Activated CD4-positive, alpha-beta T cell treated with anti-CD3 and anti-CD28 coated beads for 36 hours (primary cell): Measurements from ENCODE around the gene ANKRD23. TPM values are rescaled to one million over a fixed set of nuclear protein-coding genes. Genes with fewer than 3 reads are reported as not detected.

ENCODE experiments used
- ATAC-seq: fragments of 200-7000 bp; cut with Tn5 transposase; one replicate; pipeline ENCODE4 v1.10.0; 2021; ENCODE audit warnings: mild to moderate bottlenecking, moderate library complexity
- CTCF ChIA-PET: fragments of 350-600 bp; sonication (Branson Sonifier 250); formaldehyde crosslinking; loops from one replicate; lab custom pipeline; 2021; ENCODE audit warnings: antibody characterized with exemption; lab: Charles Lee
- POLR2A ChIA-PET: fragments of 350-600 bp; sonication (Branson Sonifier 250); formaldehyde crosslinking; loops from one replicate; lab custom pipeline; 2021; ENCODE audit warnings: antibody characterized with exemption, inconsistent platforms; lab: Charles Lee
- DNase-seq: peaks from one replicate; pipeline ENCODE4 v3.0.0-alpha.2; 2020
- H3K27ac Mint-ChIP-seq: one replicate; pipeline ENCODE4 v1.8.0; 2021; ENCODE audit warnings: mixed read lengths
- H3K27me3 Mint-ChIP-seq: one replicate; pipeline ENCODE4 v1.8.0; 2021; ENCODE audit warnings: mixed read lengths
- H3K36me3 Mint-ChIP-seq: one replicate; pipeline ENCODE4 v1.8.0; 2021; ENCODE audit warnings: low read depth, mixed read lengths
- H3K4me1 Mint-ChIP-seq: one replicate; pipeline ENCODE4 v1.8.0; 2021; ENCODE audit warnings: mixed read lengths
- H3K4me3 Mint-ChIP-seq: one replicate; pipeline ENCODE4 v1.8.0; 2021; ENCODE audit warnings: mild to moderate bottlenecking, moderate library complexity, mixed read lengths
- H3K9me3 Mint-ChIP-seq: one replicate; pipeline ENCODE4 v1.8.0; 2021; ENCODE audit warnings: low read depth, mixed read lengths
- intact Hi-C, 2 experiments: fragments of 100-400 bp; cut with DNase I in 1 of 2; cut with micrococcal nuclease in 1 of 2; formaldehyde crosslinking; loops; one replicate each; pipeline versions ENCODE4 v1.14.2 to v1.15.1; 2022 to 2024; cut with DNase I, micrococcal nuclease
- total RNA-seq, 2 experiments: library from RNA; stranded (reverse); gene quantifications; one replicate each; pipeline ENCODE4 v1.2.3, GENCODE V29; 2021

ANKRD23 gene
- total RNA-seq, 2 experiments from 2014 or later, result 5.1 to 5.3 TPM

GRCh38 chr2:96821113-96821675 is 22.6 kb downstream of the ANKRD23 start:
- ATAC-seq, result no peak
- Mint-ChIP-seq H3K4me3 (no peak overlapping the region), H3K36me3 (peaks cover 27% of the 10 kb centered on the region), H3K27me3 (no peaks in the 10 kb centered on the region), H3K27ac (peak overlapping the region; percentile 20), H3K4me1 (peaks cover 44% of the 10 kb centered on the region), H3K9me3 (no peaks in the 10 kb centered on the region)
- DNase-seq, result no peak
- ChIA-PET CTCF (interaction anchor here (0.6 to 1.2 kb wide), 4 partner anchors 18 to 40 kb away, joined by 3 to 5 read pairs (median 3); partner anchors contain the start of gene ANKRD39), POLR2A (no interaction called here)
- intact Hi-C loops, result no loop called here

GRCh38 chr2:96819876-96820511 is 23.8 kb downstream of the ANKRD23 start:
- Mint-ChIP-seq H3K9me3 (no peaks in the 10 kb centered on the region), H3K27me3 (no peaks in the 10 kb centered on the region), H3K36me3 (peaks cover 21% of the 10 kb centered on the region), H3K4me3 (no peak overlapping the region), H3K27ac (no peak overlapping the region), H3K4me1 (peaks cover 49% of the 10 kb centered on the region)
- intact Hi-C loops, result loop anchor here (5.0 kb wide), 4 partner anchors 58 to 828 kb away; partner anchors contain the start of genes ANKRD36C (in 1 of the 2), CNNM4 (in 1 of the 2) and KANSL3 (in 1 of the 2)
- DNase-seq, result no peak
- ChIA-PET CTCF (interaction anchor here (0.6 to 0.7 kb wide), 3 partner anchors 14 to 127 kb away, joined by 3 to 4 read pairs (median 3); no protein-coding TSS in a partner anchor), POLR2A (interaction anchor here (0.5 kb wide), 1 partner anchor 154 kb away, joined by 3 read pairs; no protein-coding TSS in a partner anchor)
- no peak for ATAC-seq

- H3K27me3 Mint-ChIP-seq, result no peaks in the 10 kb centered on the region
- H3K4me3 Mint-ChIP-seq, result no peak overlapping the region
- no peaks in the 10 kb centered on the region for H3K9me3 Mint-ChIP-seq
- DNase-seq (no peak), ATAC-seq (no peak)
- H3K4me1 Mint-ChIP-seq, result peaks cover 51% of the 10 kb centered on the region
- intact Hi-C loops, result loop anchor here (5.0 kb wide), 4 partner anchors 57 to 827 kb away; partner anchors contain the start of genes ANKRD36C (in 1 of the 2), CNNM4 (in 1 of the 2) and KANSL3 (in 1 of the 2)
- CTCF ChIA-PET, result interaction anchor here (0.7 kb wide), 1 partner anchor 128 kb away, joined by 3 read pairs; no protein-coding TSS in a partner anchor
- POLR2A ChIA-PET, result no interaction called here
- H3K36me3 Mint-ChIP-seq, result peaks cover 16% of the 10 kb centered on the region
- H3K27ac Mint-ChIP-seq, result peak overlapping the region; percentile 14
Measured at GRCh38 chr2:96819128-96819875, 24.5 kb downstream of the ANKRD23 start.

GRCh38 chr2:96817882-96818281 is 25.9 kb downstream of the ANKRD23 start:
- intact Hi-C loops, result loop anchor here (2.0 to 5.0 kb wide), 8 partner anchors 15 to 826 kb away; partner anchors contain the start of genes ANKRD36C (in 1 of the 2), ARID5A (in 1 of the 2), CNNM4 (in 1 of the 2) and KANSL3 (in 1 of the 2)
- POLR2A ChIA-PET, result no interaction called here
- no peaks in the 10 kb centered on the region for H3K27me3 Mint-ChIP-seq

GRCh38 chr2:96816836-96817702 is 26.8 kb downstream of the ANKRD23 start:
- Mint-ChIP-seq H3K36me3 (peaks cover 16% of the 10 kb centered on the region), H3K4me3 (peak overlapping the region; percentile 79), H3K9me3 (no peaks in the 10 kb centered on the region), H3K27me3 (no peaks in the 10 kb centered on the region), H3K27ac (no peak overlapping the region), H3K4me1 (peaks cover 51% of the 10 kb centered on the region)
- DNase-seq (no peak), ATAC-seq (no peak)
- ChIA-PET CTCF (interaction anchor here (0.6 to 1.6 kb wide), 10 partner anchors 15 to 138 kb away, joined by 3 to 7 read pairs (median 4); partner anchors contain the start of genes ANKRD39 and CNNM4), POLR2A (interaction anchor here (0.8 to 1.7 kb wide), 3 partner anchors 17 to 54 kb away, joined by 3 to 5 read pairs (median 4); partner anchors contain the start of gene ANKRD39)
- intact Hi-C loops, result loop anchor here (1.0 to 5.0 kb wide), 19 partner anchors 14 to 825 kb away; partner anchors contain the start of genes CNNM4 (in 2 of the 2), KANSL3 (in 2 of the 2), ANKRD36 (in 1 of the 2) and ANKRD36C (in 1 of the 2)

More at GRCh38 chr2:96817882-96818281, 25.9 kb downstream of the ANKRD23 start:
- Mint-ChIP-seq H3K4me1 (peaks cover 51% of the 10 kb centered on the region), H3K27ac (peak overlapping the region; percentile 32), H3K4me3 (peak overlapping the region; percentile 79), H3K9me3 (no peaks in the 10 kb centered on the region), H3K36me3 (peaks cover 16% of the 10 kb centered on the region)
- CTCF ChIA-PET, result interaction anchor here (1.4 kb wide), 1 partner anchor 137 kb away, joined by 3 read pairs; no protein-coding TSS in a partner anchor
- DNase-seq, result no peak
- no peak for ATAC-seq

- ATAC-seq (peak; percentile 93), DNase-seq (peak; percentile 97)
- Mint-ChIP-seq H3K4me3 (peak within 1 kb of the TSS; percentile 81), H3K36me3 (peaks cover 16% of the 10 kb centered on the region), H3K27me3 (no peaks in the 10 kb centered on the region), H3K9me3 (no peaks in the 10 kb centered on the region), H3K27ac (peak within 1 kb of the TSS; percentile 56), H3K4me1 (peaks cover 46% of the 10 kb centered on the region)
- POLR2A ChIA-PET, result interaction anchor here (0.8 to 1.7 kb wide), 3 partner anchors 16 to 53 kb away, joined by 3 to 5 read pairs (median 4); partner anchors contain the start of gene ANKRD39
- CTCF ChIA-PET, result interaction anchor here (0.8 to 1.9 kb wide), 12 partner anchors 9 to 166 kb away, joined by 3 to 7 read pairs (median 4); partner anchors contain the start of genes ANKRD39 and CNNM4
- intact Hi-C loops, result loop anchor here (1.0 to 5.0 kb wide), 19 partner anchors 13 to 824 kb away; partner anchors contain the start of genes CNNM4 (in 2 of the 2), KANSL3 (in 2 of the 2), ANKRD36 (in 1 of the 2) and ANKRD36C (in 1 of the 2)
Measured at GRCh38 chr2:96816127-96816835, 27.5 kb downstream of the ANKRD23 start, which contains the start of gene CNNM3. Gene CNNM3 (plus strand): TSS chr2:96816268. CDS start chr2:96816278, 10 bp downstream.

- ATAC-seq, result peak; percentile 4
- POLR2A ChIA-PET, result interaction anchor here (0.6 to 1.7 kb wide), 5 partner anchors 9 to 54 kb away, joined by 3 to 5 read pairs (median 3); no protein-coding TSS in a partner anchor
- CTCF ChIA-PET, result interaction anchor here (0.6 to 1.9 kb wide), 12 partner anchors 8 to 297 kb away, joined by 3 to 7 read pairs (median 4); partner anchors contain the start of genes ANKRD36, ANKRD39 and CNNM4
- intact Hi-C loops, result loop anchor here (1.0 to 5.0 kb wide), 19 partner anchors 13 to 823 kb away; partner anchors contain the start of genes CNNM4 (in 2 of the 2), KANSL3 (in 2 of the 2), ANKRD36 (in 1 of the 2) and ANKRD36C (in 1 of the 2)
- no peaks in the 10 kb centered on the region for H3K27me3 Mint-ChIP-seq
- peak; percentile 54 for DNase-seq
- peak overlapping the region; percentile 81 for H3K4me3 Mint-ChIP-seq
- no peaks in the 10 kb centered on the region for H3K9me3 Mint-ChIP-seq
- peaks cover 16% of the 10 kb centered on the region for H3K36me3 Mint-ChIP-seq
- H3K27ac Mint-ChIP-seq, result peak overlapping the region; percentile 56
- H3K4me1 Mint-ChIP-seq, result peaks cover 39% of the 10 kb centered on the region
Measured at GRCh38 chr2:96815326-96816126, 28.3 kb downstream of the ANKRD23 start.

- CTCF ChIA-PET, result interaction anchor here (0.9 to 2.1 kb wide), 3 partner anchors 10 to 13 kb away, joined by 4 to 6 read pairs (median 5); no protein-coding TSS in a partner anchor
- no peak for ATAC-seq
- H3K27ac Mint-ChIP-seq, result no peak overlapping the region
- no peaks in the 10 kb centered on the region for H3K9me3 Mint-ChIP-seq
- DNase-seq, result no peak
- peaks cover 20% of the 10 kb centered on the region for H3K4me1 Mint-ChIP-seq
- POLR2A ChIA-PET, result interaction anchor here (0.6 to 0.7 kb wide), 3 partner anchors 20 to 350 kb away, joined by 3 to 5 read pairs (median 3); no protein-coding TSS in a partner anchor
- intact Hi-C loops, result no loop called here
- no peaks in the 10 kb centered on the region for H3K27me3 Mint-ChIP-seq
- peaks cover 12% of the 10 kb centered on the region for H3K36me3 Mint-ChIP-seq
- no peak overlapping the region for H3K4me3 Mint-ChIP-seq
Measured at GRCh38 chr2:96813656-96814055, 30.2 kb downstream of the ANKRD23 start.
